KMS-11 (cell line): ENCODE results near the gene HACD2.

Experiments
- H2AFZ ChIP-seq: fragments of 200-600 bp; sonication (generic); 2 replicates; pipeline ENCODE4 v1.6.1; 2016; ENCODE audit warnings: antibody characterized with exemption, mixed run types, low read depth
- H3K27ac ChIP-seq: fragments of 200-600 bp; sonication (generic); 2 replicates; pipeline ENCODE4 v1.6.1; 2016; ENCODE audit warnings: mild to moderate bottlenecking, mixed run types
- H3K27me3 ChIP-seq: fragments of 200-600 bp; sonication (generic); 2 replicates; pipeline ENCODE4 v1.6.1; 2017; ENCODE audit warnings: mild to moderate bottlenecking, low read depth, mixed run types, moderate library complexity; ENCODE audit not compliant: insufficient read depth
- H3K36me3 ChIP-seq: fragments of 200-600 bp; sonication (generic); 2 replicates; pipeline ENCODE4 v1.6.1; 2017; ENCODE audit warnings: mild to moderate bottlenecking, mixed run types; ENCODE audit not compliant: insufficient read depth
- H3K4me1 ChIP-seq: fragments of 200-600 bp; sonication (generic); 2 replicates; pipeline ENCODE4 v1.6.1; 2016; ENCODE audit warnings: mild to moderate bottlenecking, low read depth, mixed run types; ENCODE audit not compliant: poor library complexity, severe bottlenecking
- H3K4me2 ChIP-seq: fragments of 200-600 bp; sonication (generic); 2 replicates; pipeline ENCODE4 v1.7.0; 2016; ENCODE audit warnings: mild to moderate bottlenecking, mixed run types
- H3K4me3 ChIP-seq: fragments of 200-600 bp; sonication (generic); IDR thresholded peaks from 2 replicates; pipeline ENCODE4 v1.6.1; 2017; ENCODE audit warnings: low read depth, low read length, mixed read lengths; ENCODE audit not compliant: insufficient read depth
- H3K79me2 ChIP-seq: fragments of 200-600 bp; sonication (generic); 2 replicates; pipeline ENCODE4 v1.6.1; 2016; ENCODE audit warnings: low read depth, mixed run types; ENCODE audit not compliant: insufficient read depth
- H3K9ac ChIP-seq: fragments of 200-600 bp; sonication (generic); 2 replicates; pipeline ENCODE4 v1.6.1; 2016; ENCODE audit warnings: mild to moderate bottlenecking, mixed run types
- H4K20me1 ChIP-seq: fragments of 200-600 bp; sonication (generic); 2 replicates; pipeline ENCODE4 v1.6.1; 2016; ENCODE audit warnings: mild to moderate bottlenecking, mixed run types; ENCODE audit not compliant: insufficient read depth
- TF ChIP-seq, protein P1 (sequence below): fragments of 200-600 bp; sonication (generic); conservative IDR thresholded peaks from 2 replicates; pipeline ENCODE4 v1.6.1; 2017; ENCODE audit warnings: low read depth, mild to moderate bottlenecking, antibody characterized with exemption, low read length, moderate library complexity, mixed read lengths

Gene HACD2

DNA sequence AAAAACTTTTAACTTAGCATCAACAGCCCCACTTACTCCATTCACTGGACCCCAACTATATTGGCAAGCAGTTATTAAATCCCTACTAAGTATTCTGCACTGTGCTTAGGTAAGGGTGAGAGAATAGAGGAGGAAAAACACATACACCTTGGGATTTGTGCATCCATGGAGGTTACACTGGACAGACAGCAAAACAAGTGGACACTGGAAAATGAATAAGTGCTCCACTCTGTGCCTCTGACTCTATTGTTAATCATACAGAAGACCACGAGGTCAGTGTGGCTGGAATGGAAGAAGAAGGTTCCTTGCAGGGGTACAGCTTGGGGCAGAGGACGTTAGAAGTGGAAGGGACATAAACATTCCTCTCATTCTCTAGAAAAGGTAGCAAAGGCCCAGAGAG lies 139.2 kb downstream of the HACD2 start:
- TF ChIP-seq, protein P1, sequence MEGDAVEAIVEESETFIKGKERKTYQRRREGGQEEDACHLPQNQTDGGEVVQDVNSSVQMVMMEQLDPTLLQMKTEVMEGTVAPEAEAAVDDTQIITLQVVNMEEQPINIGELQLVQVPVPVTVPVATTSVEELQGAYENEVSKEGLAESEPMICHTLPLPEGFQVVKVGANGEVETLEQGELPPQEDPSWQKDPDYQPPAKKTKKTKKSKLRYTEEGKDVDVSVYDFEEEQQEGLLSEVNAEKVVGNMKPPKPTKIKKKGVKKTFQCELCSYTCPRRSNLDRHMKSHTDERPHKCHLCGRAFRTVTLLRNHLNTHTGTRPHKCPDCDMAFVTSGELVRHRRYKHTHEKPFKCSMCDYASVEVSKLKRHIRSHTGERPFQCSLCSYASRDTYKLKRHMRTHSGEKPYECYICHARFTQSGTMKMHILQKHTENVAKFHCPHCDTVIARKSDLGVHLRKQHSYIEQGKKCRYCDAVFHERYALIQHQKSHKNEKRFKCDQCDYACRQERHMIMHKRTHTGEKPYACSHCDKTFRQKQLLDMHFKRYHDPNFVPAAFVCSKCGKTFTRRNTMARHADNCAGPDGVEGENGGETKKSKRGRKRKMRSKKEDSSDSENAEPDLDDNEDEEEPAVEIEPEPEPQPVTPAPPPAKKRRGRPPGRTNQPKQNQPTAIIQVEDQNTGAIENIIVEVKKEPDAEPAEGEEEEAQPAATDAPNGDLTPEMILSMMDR, result no peak
- Histone ChIP-seq H3K4me1 (no peaks in the 10 kb centered on the region), H3K79me2 (no peaks in the 10 kb centered on the region), H4K20me1 (no peaks in the 10 kb centered on the region), H3K4me2 (no peak overlapping the region), H3K27ac (no peak overlapping the region), H3K4me3 (no peak overlapping the region), H3K27me3 (no peaks in the 10 kb centered on the region), H3K36me3 (no peaks in the 10 kb centered on the region), H3K9ac (no peak overlapping the region), H2AFZ (no peak overlapping the region)

DNA sequence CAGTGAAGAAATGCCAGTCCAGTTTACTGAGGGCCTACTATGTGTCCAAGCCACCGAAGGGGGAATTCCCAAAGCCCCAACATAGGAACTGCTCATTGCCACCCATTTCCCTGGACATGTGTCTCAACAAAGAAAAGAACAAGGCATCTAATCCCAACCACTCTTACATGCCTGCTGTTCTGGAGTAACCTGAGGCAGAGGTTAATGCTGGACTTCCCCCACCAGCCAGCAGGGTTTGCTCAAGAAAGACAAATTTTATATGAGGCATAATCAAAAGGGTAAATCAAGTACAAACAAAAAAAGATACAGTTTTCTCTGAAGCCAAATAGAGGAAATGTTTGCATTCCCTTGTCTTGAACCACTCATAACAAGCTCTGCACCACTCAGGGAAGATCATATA lies 140.1 kb downstream of the HACD2 start:
- Histone ChIP-seq H3K9ac (no peak overlapping the region), H2AFZ (no peak overlapping the region), H3K79me2 (no peaks in the 10 kb centered on the region), H3K4me3 (no peak overlapping the region), H3K4me1 (no peaks in the 10 kb centered on the region), H3K4me2 (no peak overlapping the region), H3K27me3 (no peaks in the 10 kb centered on the region), H3K36me3 (no peaks in the 10 kb centered on the region), H4K20me1 (no peaks in the 10 kb centered on the region), H3K27ac (no peak overlapping the region)
- TF ChIP-seq, protein P1, result no peak

DNA sequence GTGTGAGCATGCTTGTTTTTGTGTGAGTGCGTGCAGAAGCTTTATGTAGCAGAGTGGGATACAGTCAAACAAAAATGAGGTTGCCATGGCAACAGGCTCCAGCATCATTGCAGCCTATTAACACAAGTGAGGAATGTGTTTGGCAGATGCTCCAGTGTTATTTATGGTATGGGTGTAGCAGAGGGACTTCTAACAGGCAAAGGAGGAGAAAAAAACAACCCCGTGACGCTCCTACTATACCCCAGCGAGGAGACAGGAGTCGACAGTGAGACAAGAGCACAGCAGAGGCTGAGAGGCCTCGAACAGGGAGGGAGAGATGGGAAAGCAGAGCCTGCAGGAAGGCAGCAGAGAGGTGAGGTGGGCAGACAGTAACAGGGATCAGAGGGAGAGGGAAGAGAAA lies 140.8 kb downstream of the HACD2 start:
- no peak overlapping the region for H3K4me3 ChIP-seq
- H3K27ac ChIP-seq, result no peak overlapping the region
- H3K4me2 ChIP-seq, result no peak overlapping the region
- no peak overlapping the region for H2AFZ ChIP-seq
- H3K36me3 ChIP-seq, result no peaks in the 10 kb centered on the region
- no peaks in the 10 kb centered on the region for H3K27me3 ChIP-seq
- H4K20me1 ChIP-seq, result no peaks in the 10 kb centered on the region
- no peak overlapping the region for H3K9ac ChIP-seq
- H3K4me1 ChIP-seq, result no peaks in the 10 kb centered on the region
- no peaks in the 10 kb centered on the region for H3K79me2 ChIP-seq
- TF ChIP-seq, protein P1, result no peak

DNA sequence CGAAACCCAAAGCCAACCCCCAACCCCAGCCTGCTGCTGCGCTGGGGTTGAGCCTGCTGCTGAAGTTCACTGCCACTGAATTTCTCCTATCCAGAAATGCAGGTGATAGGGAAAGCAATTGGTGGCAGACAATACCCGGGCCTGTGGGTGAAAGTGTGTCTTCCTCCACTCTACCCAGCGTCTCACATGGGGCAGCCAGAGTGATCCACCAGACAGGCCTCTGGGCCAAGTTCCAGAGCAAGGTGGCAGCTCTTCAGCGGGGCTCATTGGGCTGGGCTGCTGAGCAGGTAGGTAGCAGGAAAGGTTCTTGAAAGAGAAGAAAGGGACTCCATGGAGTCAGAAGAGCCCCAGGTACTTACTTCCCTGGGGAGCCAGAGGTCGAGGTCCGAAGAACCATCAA lies 141.9 kb downstream of the HACD2 start:
- TF ChIP-seq, protein P1, result no peak
- H3K27me3 ChIP-seq, result no peaks in the 10 kb centered on the region
- no peaks in the 10 kb centered on the region for H3K79me2 ChIP-seq

More for the DNA sequence above, 141.9 kb downstream of the HACD2 start:
- H2AFZ ChIP-seq, result no peak overlapping the region
- no peak overlapping the region for H3K9ac ChIP-seq
- H3K4me1 ChIP-seq, result no peaks in the 10 kb centered on the region
- H3K27ac ChIP-seq, result no peak overlapping the region
- H3K4me3 ChIP-seq, result no peak overlapping the region
- H3K4me2 ChIP-seq, result no peak overlapping the region
- H3K36me3 ChIP-seq, result no peaks in the 10 kb centered on the region
- H4K20me1 ChIP-seq, result no peaks in the 10 kb centered on the region
